Stomach (tissue), 4 donors: ENCODE results near the gene APMAP.

Experiments
- POLR2A ChIP-seq, 4 donors: fragments of 450-650 bp; IDR thresholded peaks; one replicate each; pipeline ENCODE4 v1.6.1; 2016; ENCODE audit warnings: antibody characterized with exemption in 4 of 4, control low read depth in 2 of 4, mild to moderate bottlenecking in 1 of 4, moderate library complexity in 1 of 4
- TF ChIP-seq, protein P1 (sequence below), 7 experiments: fragments of 450-650 bp in 4 of 7; fragments of 200-600 bp in 3 of 7; sonication (generic) in 3 of 7; IDR thresholded peaks; one replicate each; pipeline ENCODE4 v1.5.1; 2016 to 2019; ENCODE audit warnings: antibody characterized with exemption in 7 of 7, control low read depth in 2 of 7, mild to moderate bottlenecking in 1 of 7

- TF ChIP-seq, protein P1, sequence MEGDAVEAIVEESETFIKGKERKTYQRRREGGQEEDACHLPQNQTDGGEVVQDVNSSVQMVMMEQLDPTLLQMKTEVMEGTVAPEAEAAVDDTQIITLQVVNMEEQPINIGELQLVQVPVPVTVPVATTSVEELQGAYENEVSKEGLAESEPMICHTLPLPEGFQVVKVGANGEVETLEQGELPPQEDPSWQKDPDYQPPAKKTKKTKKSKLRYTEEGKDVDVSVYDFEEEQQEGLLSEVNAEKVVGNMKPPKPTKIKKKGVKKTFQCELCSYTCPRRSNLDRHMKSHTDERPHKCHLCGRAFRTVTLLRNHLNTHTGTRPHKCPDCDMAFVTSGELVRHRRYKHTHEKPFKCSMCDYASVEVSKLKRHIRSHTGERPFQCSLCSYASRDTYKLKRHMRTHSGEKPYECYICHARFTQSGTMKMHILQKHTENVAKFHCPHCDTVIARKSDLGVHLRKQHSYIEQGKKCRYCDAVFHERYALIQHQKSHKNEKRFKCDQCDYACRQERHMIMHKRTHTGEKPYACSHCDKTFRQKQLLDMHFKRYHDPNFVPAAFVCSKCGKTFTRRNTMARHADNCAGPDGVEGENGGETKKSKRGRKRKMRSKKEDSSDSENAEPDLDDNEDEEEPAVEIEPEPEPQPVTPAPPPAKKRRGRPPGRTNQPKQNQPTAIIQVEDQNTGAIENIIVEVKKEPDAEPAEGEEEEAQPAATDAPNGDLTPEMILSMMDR (IDR thresholded peaks at IDR 0.05), result no peak
- TF ChIP-seq POLR2A (IDR thresholded peaks at IDR 0.05), result no peak
These were observed 5.6 kb upstream of the APMAP start for GRCh38 chr20:24998121-24998520.
